ENCODE results near the gene ZSCAN20. TPM values are rescaled to one million over a fixed set of nuclear protein-coding genes. Genes with fewer than 3 reads are reported as not detected.

The ZSCAN20 gene
- total RNA-seq, 1 donor from 2014 or later, result 5.2 TPM

DNA sequence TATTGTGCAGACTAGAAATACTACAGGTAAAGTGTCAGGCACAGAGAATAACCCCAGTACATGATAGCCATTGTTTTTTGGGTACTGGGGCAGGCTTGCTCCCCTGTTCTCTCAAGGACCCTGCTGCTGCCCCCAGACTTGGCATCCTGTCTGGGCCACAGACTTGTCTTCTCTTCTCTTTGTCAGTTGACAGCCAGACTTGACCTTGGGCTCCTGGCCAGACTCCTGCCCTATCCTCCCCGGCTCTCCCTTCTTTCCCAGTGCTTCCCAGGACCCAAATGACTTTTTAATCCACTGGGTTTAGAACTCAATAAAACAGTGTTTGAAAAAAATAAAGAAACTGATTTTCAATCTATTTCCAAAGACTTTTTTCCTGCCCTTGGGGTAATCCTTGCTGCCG, 43.2 kb downstream of the ZSCAN20 start:
- ATAC-seq, result no peak
- intact Hi-C loops (cut with DNase I), result no loop called here
- Histone ChIP-seq H3K36me3 (no peaks in the 10 kb centered on the region), H3K27me3 (ENCODE audit: low read depth) (no peaks in the 10 kb centered on the region), H3K9me3 (no peaks in the 10 kb centered on the region), H3K27ac (no peak overlapping the region), H3K4me1 (no peaks in the 10 kb centered on the region), H3K4me3 (no peak overlapping the region)
- DNase-seq, result no peak
- TF ChIP-seq, protein P1, sequence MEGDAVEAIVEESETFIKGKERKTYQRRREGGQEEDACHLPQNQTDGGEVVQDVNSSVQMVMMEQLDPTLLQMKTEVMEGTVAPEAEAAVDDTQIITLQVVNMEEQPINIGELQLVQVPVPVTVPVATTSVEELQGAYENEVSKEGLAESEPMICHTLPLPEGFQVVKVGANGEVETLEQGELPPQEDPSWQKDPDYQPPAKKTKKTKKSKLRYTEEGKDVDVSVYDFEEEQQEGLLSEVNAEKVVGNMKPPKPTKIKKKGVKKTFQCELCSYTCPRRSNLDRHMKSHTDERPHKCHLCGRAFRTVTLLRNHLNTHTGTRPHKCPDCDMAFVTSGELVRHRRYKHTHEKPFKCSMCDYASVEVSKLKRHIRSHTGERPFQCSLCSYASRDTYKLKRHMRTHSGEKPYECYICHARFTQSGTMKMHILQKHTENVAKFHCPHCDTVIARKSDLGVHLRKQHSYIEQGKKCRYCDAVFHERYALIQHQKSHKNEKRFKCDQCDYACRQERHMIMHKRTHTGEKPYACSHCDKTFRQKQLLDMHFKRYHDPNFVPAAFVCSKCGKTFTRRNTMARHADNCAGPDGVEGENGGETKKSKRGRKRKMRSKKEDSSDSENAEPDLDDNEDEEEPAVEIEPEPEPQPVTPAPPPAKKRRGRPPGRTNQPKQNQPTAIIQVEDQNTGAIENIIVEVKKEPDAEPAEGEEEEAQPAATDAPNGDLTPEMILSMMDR (IDR thresholded peaks at IDR 0.05), result no peak

DNA sequence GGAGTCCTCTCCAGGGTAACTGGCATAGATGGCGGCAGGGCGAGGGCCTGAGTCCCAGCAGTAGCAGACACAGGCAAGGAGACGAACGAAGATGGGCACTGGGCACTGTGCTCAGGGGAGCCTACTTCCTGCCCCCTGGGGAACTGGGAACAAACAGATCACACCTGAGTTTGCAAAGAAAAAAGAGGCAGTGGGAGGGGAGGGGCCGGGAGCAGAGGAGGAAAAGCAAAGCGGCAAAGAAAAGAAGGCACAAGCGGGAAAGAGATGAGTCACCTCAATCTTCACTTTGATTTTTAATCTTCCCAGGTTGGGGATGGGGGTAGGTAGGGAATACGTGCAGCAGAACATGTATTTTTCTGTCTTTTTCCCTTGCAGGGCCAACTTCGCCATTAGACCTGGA, 44.0 kb downstream of the ZSCAN20 start:
- Histone ChIP-seq H3K4me1 (no peaks in the 10 kb centered on the region), H3K27ac (no peak overlapping the region), H3K36me3 (no peaks in the 10 kb centered on the region), H3K9me3 (no peaks in the 10 kb centered on the region), H3K27me3 (ENCODE audit: low read depth) (no peaks in the 10 kb centered on the region), H3K4me3 (no peak overlapping the region)
- intact Hi-C loops (cut with DNase I), result no loop called here
- DNase-seq (no peak), ATAC-seq (no peak)
- TF ChIP-seq, protein P1 (IDR thresholded peaks at IDR 0.05), result no peak

DNA sequence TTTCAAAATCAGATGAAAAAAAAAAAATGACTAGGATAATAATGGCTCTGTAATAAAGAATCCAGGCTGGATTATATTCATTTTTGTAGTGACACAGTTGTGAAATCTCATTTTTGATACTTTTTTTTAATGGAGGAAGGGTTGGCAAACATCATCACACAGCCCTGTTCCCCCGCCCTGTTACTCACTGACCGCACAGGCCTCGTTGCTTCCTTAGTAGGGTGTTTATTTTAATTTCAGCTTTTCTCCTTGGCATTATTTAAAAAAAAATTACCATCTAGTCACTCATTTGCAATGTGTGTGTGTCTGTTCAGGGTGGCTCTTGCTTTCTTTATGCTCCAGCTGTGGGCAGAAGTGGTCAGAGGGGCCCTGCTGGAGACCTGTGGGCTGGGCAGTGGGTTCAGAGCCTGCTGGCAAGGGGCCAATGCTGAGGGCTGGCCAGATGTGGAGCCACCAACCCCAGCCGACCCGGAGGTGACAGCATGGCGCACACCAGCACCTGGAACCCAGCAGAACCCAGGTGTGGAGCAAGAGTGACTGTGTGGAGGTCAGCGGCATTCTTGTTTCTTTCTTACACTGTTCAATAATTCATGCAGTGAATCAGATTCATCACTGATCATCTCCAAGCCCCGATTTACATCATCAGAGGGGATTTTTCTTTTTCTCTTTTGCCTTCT, 44.6 kb downstream of the ZSCAN20 start:
- Histone ChIP-seq H3K4me3 (no peak overlapping the region), H3K4me1 (no peaks in the 10 kb centered on the region), H3K27ac (no peak overlapping the region), H3K36me3 (no peaks in the 10 kb centered on the region), H3K27me3 (ENCODE audit: low read depth) (no peaks in the 10 kb centered on the region), H3K9me3 (no peaks in the 10 kb centered on the region)
- intact Hi-C loops (cut with DNase I), result no loop called here
- DNase-seq (no peak), ATAC-seq (no peak)
- TF ChIP-seq, protein P1 (IDR thresholded peaks at IDR 0.05), result no peak

DNA sequence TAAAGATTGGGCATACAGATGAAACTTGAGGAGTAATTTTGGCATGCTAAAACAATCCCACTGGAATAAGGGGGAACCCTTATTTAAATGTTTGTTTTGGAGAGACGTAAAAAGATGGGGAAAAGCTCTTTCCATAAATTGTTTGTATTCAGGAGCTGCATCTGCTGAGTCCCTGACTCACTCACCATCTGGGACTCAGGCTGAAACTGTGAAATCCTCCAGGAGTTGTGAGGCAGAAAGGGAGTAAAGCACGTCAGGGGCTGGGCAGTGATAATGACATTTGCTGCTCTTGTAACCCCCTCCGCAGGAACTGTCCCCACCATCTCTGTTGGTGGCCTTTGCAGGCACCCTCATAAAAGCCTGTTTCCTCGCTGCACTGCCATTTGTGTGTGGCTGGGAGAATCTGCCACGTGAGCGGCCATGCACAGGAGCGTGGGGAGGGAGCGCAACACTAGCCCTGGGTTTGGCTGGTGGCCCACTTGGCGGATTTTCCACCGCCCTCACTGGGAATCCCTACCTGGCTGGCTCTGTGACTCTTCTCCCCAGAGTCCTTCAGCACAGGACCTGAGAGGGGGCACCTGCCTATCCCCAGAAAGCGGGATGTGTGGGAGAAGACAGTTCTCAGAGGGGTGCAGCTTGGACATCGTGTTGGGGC, 45.3 kb downstream of the ZSCAN20 start:
- no peaks in the 10 kb centered on the region for H3K36me3 ChIP-seq
- no peaks in the 10 kb centered on the region for H3K9me3 ChIP-seq
- intact Hi-C loops (cut with DNase I), result no loop called here
- H3K27me3 ChIP-seq (ENCODE audit: low read depth), result no peaks in the 10 kb centered on the region
- no peak for DNase-seq
- no peak overlapping the region for H3K4me3 ChIP-seq
- H3K27ac ChIP-seq, result no peak overlapping the region
- H3K4me1 ChIP-seq, result no peaks in the 10 kb centered on the region
- TF ChIP-seq, protein P1 (IDR thresholded peaks at IDR 0.05), result no peak
- ATAC-seq, result no peak

DNA sequence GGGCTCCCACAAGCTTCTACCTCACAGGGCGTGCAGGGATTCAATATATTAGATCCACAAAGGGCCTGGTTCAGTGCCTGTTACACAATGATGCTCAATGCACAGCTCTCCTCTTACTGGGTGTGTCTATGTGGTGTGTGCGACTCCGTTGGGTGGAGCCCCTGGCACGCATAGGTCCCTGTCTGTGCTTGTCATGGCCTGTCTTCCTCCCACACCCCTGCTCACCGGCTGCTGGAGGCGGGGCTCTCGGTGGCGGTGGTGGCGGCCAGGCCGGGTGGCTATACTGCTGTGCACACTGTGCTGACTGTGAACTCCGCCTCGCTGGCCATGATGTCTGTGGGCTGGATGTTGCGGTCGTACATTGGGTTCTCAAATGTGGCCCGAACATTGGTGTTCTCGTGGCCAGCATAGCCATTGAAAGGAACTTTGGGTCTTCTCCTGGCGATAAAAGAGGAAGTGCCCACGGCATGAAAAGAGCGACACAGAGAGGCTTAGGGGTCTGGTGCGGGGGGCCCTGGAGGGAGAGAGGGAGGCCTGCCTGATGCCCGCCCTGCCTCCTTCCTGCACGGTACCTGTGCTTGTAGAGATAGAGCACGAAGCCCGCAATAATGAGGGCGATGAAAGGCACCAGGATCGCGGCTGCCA, 46.9 kb downstream of the ZSCAN20 start:
- no peak for DNase-seq
- intact Hi-C loops (cut with DNase I), result no loop called here
- H3K9me3 ChIP-seq, result no peaks in the 10 kb centered on the region
- H3K36me3 ChIP-seq, result no peaks in the 10 kb centered on the region
- no peak overlapping the region for H3K27ac ChIP-seq
- no peaks in the 10 kb centered on the region for H3K27me3 ChIP-seq (ENCODE audit: low read depth)
- no peak overlapping the region for H3K4me3 ChIP-seq
- TF ChIP-seq, protein P1 (IDR thresholded peaks at IDR 0.05), result no peak
- H3K4me1 ChIP-seq, result no peaks in the 10 kb centered on the region
- no peak for ATAC-seq

Data from lower lobe of right lung (tissue), 2 donors.